ENCODE measurements around the gene KCNN3.

DNA sequence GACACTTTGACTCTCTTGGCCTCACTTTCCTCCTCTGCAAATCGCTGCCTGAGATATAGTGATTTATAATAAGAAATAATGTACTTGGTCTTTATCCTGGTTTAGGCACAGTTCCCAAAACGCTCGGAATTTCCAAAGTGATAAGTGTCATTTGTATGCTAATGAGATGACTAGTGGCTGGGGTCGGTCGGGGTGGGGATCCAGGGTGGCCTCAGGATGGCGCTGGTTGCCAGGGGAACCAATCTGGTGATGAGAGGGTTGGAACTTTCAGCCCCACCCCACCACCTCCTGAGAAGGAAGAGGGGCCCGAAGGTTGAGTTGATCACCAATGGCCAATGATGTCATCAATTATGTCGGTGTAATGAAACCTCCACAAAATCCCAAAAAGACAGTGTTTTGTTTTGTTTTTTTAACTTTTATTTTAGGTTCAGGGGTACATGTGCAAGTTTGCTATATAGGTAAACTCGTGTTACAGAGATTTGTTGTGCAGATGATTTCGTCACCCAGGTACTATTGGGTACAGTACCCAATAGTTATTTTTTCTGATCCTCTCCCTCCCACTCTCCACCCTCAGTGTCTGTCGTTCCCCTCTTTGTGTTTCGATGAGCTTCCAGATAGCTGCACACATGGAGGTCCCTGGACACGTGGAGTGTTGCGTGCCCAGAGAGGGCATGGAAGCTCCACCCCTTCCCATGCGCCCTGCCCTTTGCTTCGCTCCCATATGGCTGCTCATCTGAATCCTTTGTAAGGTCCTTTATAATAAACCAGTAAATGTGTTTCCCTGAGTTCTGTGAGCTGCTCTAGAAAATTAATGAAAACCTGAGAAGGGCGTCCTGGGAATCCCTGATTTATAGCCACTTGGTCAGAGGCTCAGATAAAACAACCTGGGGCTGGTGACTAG lies 97.2 kb downstream of the KCNN3 start:
- TF ChIP-seq, protein P1, sequence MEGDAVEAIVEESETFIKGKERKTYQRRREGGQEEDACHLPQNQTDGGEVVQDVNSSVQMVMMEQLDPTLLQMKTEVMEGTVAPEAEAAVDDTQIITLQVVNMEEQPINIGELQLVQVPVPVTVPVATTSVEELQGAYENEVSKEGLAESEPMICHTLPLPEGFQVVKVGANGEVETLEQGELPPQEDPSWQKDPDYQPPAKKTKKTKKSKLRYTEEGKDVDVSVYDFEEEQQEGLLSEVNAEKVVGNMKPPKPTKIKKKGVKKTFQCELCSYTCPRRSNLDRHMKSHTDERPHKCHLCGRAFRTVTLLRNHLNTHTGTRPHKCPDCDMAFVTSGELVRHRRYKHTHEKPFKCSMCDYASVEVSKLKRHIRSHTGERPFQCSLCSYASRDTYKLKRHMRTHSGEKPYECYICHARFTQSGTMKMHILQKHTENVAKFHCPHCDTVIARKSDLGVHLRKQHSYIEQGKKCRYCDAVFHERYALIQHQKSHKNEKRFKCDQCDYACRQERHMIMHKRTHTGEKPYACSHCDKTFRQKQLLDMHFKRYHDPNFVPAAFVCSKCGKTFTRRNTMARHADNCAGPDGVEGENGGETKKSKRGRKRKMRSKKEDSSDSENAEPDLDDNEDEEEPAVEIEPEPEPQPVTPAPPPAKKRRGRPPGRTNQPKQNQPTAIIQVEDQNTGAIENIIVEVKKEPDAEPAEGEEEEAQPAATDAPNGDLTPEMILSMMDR (IDR thresholded peaks at IDR 0.05) = no peak
- TF ChIP-seq EZH2 (IDR thresholded peaks at IDR 0.05; ENCODE audit: borderline replicate concordance, insufficient read depth, low read depth, low read length, poor library complexity, severe bottlenecking) = no peak

Data from B cell (primary cell).